ENCODE measurements around the gene RETREG3.
"Not testable (repeated sequence)": the region's sequence is repeated elsewhere in the genome, so short reads cannot be mapped to it uniquely, and the experiment has no call there.

The RETREG3 gene

GRCh38 chr17:42555122-42555622, 54.0 kb downstream of the RETREG3 start:
- TF ChIP-seq CTCF (conservative IDR thresholded peaks at IDR 0.05; ENCODE audit: low read length) = no peak
- no peak for DNase-seq (ENCODE audit: low read depth)
- H3K4me3 ChIP-seq (ENCODE audit: low read length) = peak overlapping the region; percentile 91

GRCh38 chr17:42554250-42555121, 54.7 kb downstream of the RETREG3 start:
- H3K4me3 ChIP-seq (ENCODE audit: low read length) = peak overlapping the region; percentile 91
- no peak for TF ChIP-seq CTCF (conservative IDR thresholded peaks at IDR 0.05; ENCODE audit: low read length)
- DNase-seq (ENCODE audit: low read depth) = peak; percentile 63

- DNase-seq (ENCODE audit: low read depth) = no peak
- peak overlapping the region; percentile 91 for H3K4me3 ChIP-seq (ENCODE audit: low read length)
- 0 out of 2 replicates have a peak, but pooled peaks have one; percentile 11 for TF ChIP-seq CTCF (conservative IDR thresholded peaks at IDR 0.05; ENCODE audit: low read length)
Measured at GRCh38 chr17:42553866-42554249, 55.3 kb downstream of the RETREG3 start.

- DNase-seq (ENCODE audit: low read depth) = peak; percentile 16
- H3K4me3 ChIP-seq (ENCODE audit: low read length) = peak overlapping the region; percentile 91
- TF ChIP-seq CTCF (conservative IDR thresholded peaks at IDR 0.05; ENCODE audit: low read length) = no peak
Measured at GRCh38 chr17:42553161-42553818, 55.9 kb downstream of the RETREG3 start.

GRCh38 chr17:42552736-42553135, 56.4 kb downstream of the RETREG3 start, which contains the start of gene HSD17B1:
Gene HSD17B1, plus strand, starts transcription at chr17:42552923. Its CDS starts 11 bp downstream, at chr17:42552934.
- peak within 1 kb of the TSS; percentile 91 for H3K4me3 ChIP-seq (ENCODE audit: low read length)
- not testable (repeated sequence) for DNase-seq (ENCODE audit: low read depth)

- no peak overlapping the region for H3K4me3 ChIP-seq (ENCODE audit: low read length)
- no peak for DNase-seq (ENCODE audit: low read depth)
- no peak for TF ChIP-seq CTCF (conservative IDR thresholded peaks at IDR 0.05; ENCODE audit: low read length)
Measured at GRCh38 chr17:42548993-42549755, 60.0 kb downstream of the RETREG3 start.
